AG09309 (cell line): ENCODE data around the gene DYNLL2.
"Not testable (repeated sequence)": the region's sequence is repeated elsewhere in the genome, so short reads cannot be mapped to it uniquely, and the experiment has no call there.

Experiments
- DNase-seq: peaks from one replicate; pipeline ENCODE4 v3.0.0-alpha.2; 2010; ENCODE audit warnings: low read depth
- H3K4me3 ChIP-seq: 2 replicates; pipeline ENCODE4 v1.5.1; 2011; ENCODE audit warnings: mild to moderate bottlenecking, low read depth, low read length, moderate library complexity; ENCODE audit not compliant: control insufficient read depth
- CTCF ChIP-seq: IDR thresholded peaks from 2 replicates; pipeline ENCODE4 v1.5.1; 2011; ENCODE audit warnings: mild to moderate bottlenecking, low read depth, low read length, inconsistent platforms; ENCODE audit not compliant: insufficient read depth, control insufficient read depth; ENCODE audit errors: missing control alignments

DYNLL2 gene

GRCh38 chr17:58066401-58066800 is 16.8 kb upstream of the DYNLL2 start:
- no peak for TF ChIP-seq CTCF
- no peak overlapping the region for H3K4me3 ChIP-seq
- DNase-seq, result no peak

GRCh38 chr17:58072862-58073261 is 10.4 kb upstream of the DYNLL2 start:
- DNase-seq, result no peak
- TF ChIP-seq CTCF, result no peak
- no peak overlapping the region for H3K4me3 ChIP-seq

- H3K4me3 ChIP-seq, result not testable (repeated sequence)
Measured at GRCh38 chr17:58073266-58073665, 10.0 kb upstream of the DYNLL2 start.

GRCh38 chr17:58074406-58074805 is 8.8 kb upstream of the DYNLL2 start:
- H3K4me3 ChIP-seq, DNase-seq: not testable (repeated sequence)

More at GRCh38 chr17:58073266-58073665, 10.0 kb upstream of the DYNLL2 start:
- DNase-seq, result not testable (repeated sequence)

- no peak for TF ChIP-seq CTCF
- H3K4me3 ChIP-seq, result no peak overlapping the region
- DNase-seq, result no peak
Measured at GRCh38 chr17:58079300-58080033, 3.8 kb upstream of the DYNLL2 start.

- no peak for DNase-seq
- no peak overlapping the region for H3K4me3 ChIP-seq
- no peak for TF ChIP-seq CTCF
Measured at GRCh38 chr17:58081646-58082340, 1.4 kb upstream of the DYNLL2 start.

GRCh38 chr17:58082341-58082869 is 814 bp upstream of the DYNLL2 start:
- H3K4me3 ChIP-seq, result no peak overlapping the region
- no peak for TF ChIP-seq CTCF
- DNase-seq, result no peak
